SK-N-SH (cell line): ENCODE results near the gene SUGP2. TPM values are rescaled to one million over a fixed set of nuclear protein-coding genes. Genes with fewer than 3 reads are reported as not detected.

Experiments
- CTCF ChIA-PET: fragments of 300-600, 350-600 bp; formaldehyde crosslinking; extraction: SDS; loops from one replicate; lab custom pipeline; 2021; lab: Yijun Ruan, JAX
- POLR2A ChIA-PET: fragments of 350-600 bp; sonication (Branson Sonifier 250); formaldehyde crosslinking; extraction: SDS; loops from one replicate; lab custom pipeline; 2020; ENCODE audit warnings: antibody characterized with exemption, inconsistent platforms; lab: Yijun Ruan, JAX
- DNase-seq: peaks from one replicate; pipeline ENCODE4 v3.0.0; 2012
- H2AFZ ChIP-seq: fragments of 200-600 bp; sonication (generic); 2 replicates; pipeline ENCODE4 v1.8.1; 2016; ENCODE audit warnings: antibody characterized with exemption, mild to moderate bottlenecking, low read depth
- H3F3A ChIP-seq: fragments of 200-600 bp; sonication (generic); replicated peaks from 2 replicates; pipeline ENCODE3; 2016; ENCODE audit warnings: antibody characterized with exemption, mild to moderate bottlenecking; ENCODE audit not compliant: insufficient read depth
- H3K27ac ChIP-seq, 2 experiments: fragments of 200-500 bp in 1 of 2; fragments of 200-600 bp in 1 of 2; sonication (Bioruptor generic) in 1 of 2; sonication (generic), shearing (Covaris generic) in 1 of 2; 2 replicates each; pipeline versions ENCODE4 v1.5.1 to v1.6.1; 2014 to 2016; ENCODE audit warnings: low read depth in 2 of 2, inconsistent platforms in 1 of 2, low read length in 1 of 2, mild to moderate bottlenecking in 1 of 2, mixed read lengths in 1 of 2
- H3K27me3 ChIP-seq: fragments of 200-600 bp; sonication (generic), shearing (Covaris generic); 2 replicates; pipeline ENCODE4 v1.6.1; 2016; ENCODE audit warnings: mixed run types; ENCODE audit not compliant: insufficient read depth
- H3K36me3 ChIP-seq, 2 experiments: fragments of 200-500 bp in 1 of 2; fragments of 200-600 bp in 1 of 2; sonication (Bioruptor generic) in 1 of 2; sonication (generic) in 1 of 2; replicated peaks in 1 of 2; 2 replicates each; pipeline versions ENCODE3 to v1.5.1; 2014 to 2016; ENCODE audit warnings: low read length in 1 of 2, mild to moderate bottlenecking in 1 of 2; ENCODE audit not compliant: insufficient read depth in 2 of 2, control insufficient read depth in 1 of 2
- H3K4me1 ChIP-seq, 2 experiments: fragments of 200-500 bp in 1 of 2; fragments of 200-600 bp in 1 of 2; sonication (Bioruptor generic) in 1 of 2; sonication (generic), shearing (Covaris generic) in 1 of 2; 2 replicates each; pipeline versions ENCODE4 v1.5.1 to v1.6.1; 2014 to 2016; ENCODE audit warnings: low read depth in 1 of 2, low read length in 1 of 2, mixed run types in 1 of 2; ENCODE audit not compliant: insufficient read depth in 2 of 2, control insufficient read depth in 1 of 2
- H3K4me2 ChIP-seq: fragments of 200-600 bp; sonication (generic), shearing (Covaris generic); 2 replicates; pipeline ENCODE4 v1.6.1; 2017; ENCODE audit warnings: mixed run types
- H3K4me3 ChIP-seq, 2 experiments: fragments of 200-500 bp in 1 of 2; fragments of 200-600 bp in 1 of 2; sonication (Bioruptor generic) in 1 of 2; sonication (generic), shearing (Covaris generic) in 1 of 2; 2 replicates each; pipeline versions ENCODE4 v1.5.1 to v1.8.1; 2014 to 2016; ENCODE audit warnings: low read depth in 2 of 2, inconsistent platforms in 1 of 2, low read length in 1 of 2, mild to moderate bottlenecking in 1 of 2, mixed read lengths in 1 of 2, moderate library complexity in 1 of 2
- H3K79me2 ChIP-seq: fragments of 200-600 bp; sonication (generic); 2 replicates; pipeline ENCODE4 v1.8.1; 2017; ENCODE audit warnings: mild to moderate bottlenecking; ENCODE audit not compliant: insufficient read depth
- H3K9ac ChIP-seq: fragments of 200-600 bp; sonication (generic); 2 replicates; pipeline ENCODE4 v1.6.1; 2017; ENCODE audit warnings: mixed run types
- H3K9me2 ChIP-seq: fragments of 200-600 bp; sonication (generic); 2 replicates; pipeline ENCODE4 v1.6.1; 2017; ENCODE audit warnings: mixed run types
- H3K9me3 ChIP-seq: fragments of 200-600 bp; sonication (generic); 2 replicates; pipeline ENCODE4 v1.6.1; 2017; ENCODE audit warnings: mixed run types, mild to moderate bottlenecking, moderate library complexity
- H4K20me1 ChIP-seq: fragments of 200-600 bp; sonication (generic); 2 replicates; pipeline ENCODE4 v1.6.1; 2017; ENCODE audit warnings: mild to moderate bottlenecking, mixed run types; ENCODE audit not compliant: insufficient read depth
- CHD2 ChIP-seq: fragments of 150-350 bp; IDR thresholded peaks from 2 replicates; pipeline ENCODE4 v1.6.1; 2018; ENCODE audit warnings: low read length; ENCODE audit not compliant: partially characterized antibody
- FOXJ3 ChIP-seq: sonication (generic); formaldehyde crosslinking; IDR thresholded peaks from 2 replicates; pipeline ENCODE4 v1.5.1; 2020; ENCODE audit warnings: mild to moderate bottlenecking, missing genetic modification reagents
- GATA2 ChIP-seq: sonication (generic); formaldehyde crosslinking; IDR thresholded peaks from 2 replicates; pipeline ENCODE4 v1.5.0; 2020; ENCODE audit warnings: mild to moderate bottlenecking, missing genetic modification reagents
- MXI1 ChIP-seq: IDR thresholded peaks from 2 replicates; pipeline ENCODE4 v1.6.1; 2012; ENCODE audit warnings: mild to moderate bottlenecking, low read depth, low read length, improper control_type of control experiment
- NFIC ChIP-seq: IDR thresholded peaks from 2 replicates; pipeline ENCODE4 v1.4.0; 2012; ENCODE audit warnings: borderline replicate concordance
- RAD21 ChIP-seq: IDR thresholded peaks from 2 replicates; pipeline ENCODE4 v1.6.1; 2012; ENCODE audit warnings: mild to moderate bottlenecking, low read length
- RXRA ChIP-seq: IDR thresholded peaks from 2 replicates; pipeline ENCODE4 v1.4.0; 2012; ENCODE audit warnings: low read depth, mild to moderate bottlenecking, borderline replicate concordance
- SIN3A ChIP-seq: IDR thresholded peaks from 2 replicates; pipeline ENCODE4 v1.6.1; 2012; ENCODE audit warnings: low read depth, mild to moderate bottlenecking, low read length, moderate library complexity, borderline replicate concordance
- TCF12 ChIP-seq: IDR thresholded peaks from 2 replicates; pipeline ENCODE4 v1.4.0; 2012
- YY1 ChIP-seq: IDR thresholded peaks from 2 replicates; pipeline ENCODE4 v1.4.0; 2012; ENCODE audit warnings: low read depth, mild to moderate bottlenecking
- WGBS: methylation state at CpG from one replicate; pipeline ENCODE4 v1.1.6; 2017; ENCODE audit warnings: low lambda C conversion rate; 5-methylcytosine and 5-hydroxymethylcytosine counted together
- polyA plus RNA-seq, 3 experiments: library from polyadenylated mRNA; depleted of rRNA; stranded (reverse); fragments of >200 nt; gene quantifications; 2 replicates each; pipeline ENCODE4 v1.2.3, GENCODE V29; 2012
- TF ChIP-seq, protein P1 (sequence below): IDR thresholded peaks from 2 replicates; pipeline ENCODE4 v1.6.1; 2012; ENCODE audit warnings: mild to moderate bottlenecking, low read depth, low read length, moderate library complexity
- TF ChIP-seq, protein P2 (sequence below): IDR thresholded peaks from 2 replicates; pipeline ENCODE4 v1.4.0; 2012; ENCODE audit warnings: low read depth
- TF ChIP-seq, protein P3 (sequence below): IDR thresholded peaks from 2 replicates; pipeline ENCODE4; 2012
- TF ChIP-seq, protein P4 (sequence below): IDR thresholded peaks from 2 replicates; pipeline ENCODE4 v1.4.0; 2012; ENCODE audit warnings: low read depth, borderline replicate concordance
- TF ChIP-seq, protein P5 (sequence below): fragments of 150-350 bp; IDR thresholded peaks from 2 replicates; pipeline ENCODE4 v1.6.1; 2016; ENCODE audit warnings: mild to moderate bottlenecking, low read depth, low read length

Gene SUGP2
- polyA plus RNA-seq, 1 of the 3 experiments (the other 2 are of a cell fraction) = 56.3 TPM

DNA sequence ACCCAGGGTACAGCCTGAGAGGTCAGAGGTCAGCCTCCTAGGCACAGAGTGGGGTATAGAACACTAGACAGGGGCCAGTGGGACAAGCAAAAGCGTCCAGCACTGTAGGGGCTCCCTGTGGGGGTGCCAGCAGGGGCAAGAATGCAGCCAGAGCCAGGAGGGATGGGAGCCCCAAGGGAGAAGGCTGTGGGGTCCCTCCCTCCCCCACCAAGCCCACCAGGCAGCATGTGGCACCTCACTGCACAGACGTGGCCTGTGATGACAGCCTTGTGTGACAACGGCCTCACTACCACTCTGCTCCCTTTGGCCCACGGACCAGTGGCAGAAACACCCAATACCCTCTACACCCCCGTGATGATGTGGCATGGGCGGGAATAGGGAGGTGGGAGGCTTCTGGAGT, 10.2 kb upstream of the SUGP2 start:
- TF ChIP-seq MXI1 = no peak
- no peak for TF ChIP-seq CHD2
- TF ChIP-seq RAD21 = no peak
- TF ChIP-seq RXRA = no peak
- TF ChIP-seq, protein P1, sequence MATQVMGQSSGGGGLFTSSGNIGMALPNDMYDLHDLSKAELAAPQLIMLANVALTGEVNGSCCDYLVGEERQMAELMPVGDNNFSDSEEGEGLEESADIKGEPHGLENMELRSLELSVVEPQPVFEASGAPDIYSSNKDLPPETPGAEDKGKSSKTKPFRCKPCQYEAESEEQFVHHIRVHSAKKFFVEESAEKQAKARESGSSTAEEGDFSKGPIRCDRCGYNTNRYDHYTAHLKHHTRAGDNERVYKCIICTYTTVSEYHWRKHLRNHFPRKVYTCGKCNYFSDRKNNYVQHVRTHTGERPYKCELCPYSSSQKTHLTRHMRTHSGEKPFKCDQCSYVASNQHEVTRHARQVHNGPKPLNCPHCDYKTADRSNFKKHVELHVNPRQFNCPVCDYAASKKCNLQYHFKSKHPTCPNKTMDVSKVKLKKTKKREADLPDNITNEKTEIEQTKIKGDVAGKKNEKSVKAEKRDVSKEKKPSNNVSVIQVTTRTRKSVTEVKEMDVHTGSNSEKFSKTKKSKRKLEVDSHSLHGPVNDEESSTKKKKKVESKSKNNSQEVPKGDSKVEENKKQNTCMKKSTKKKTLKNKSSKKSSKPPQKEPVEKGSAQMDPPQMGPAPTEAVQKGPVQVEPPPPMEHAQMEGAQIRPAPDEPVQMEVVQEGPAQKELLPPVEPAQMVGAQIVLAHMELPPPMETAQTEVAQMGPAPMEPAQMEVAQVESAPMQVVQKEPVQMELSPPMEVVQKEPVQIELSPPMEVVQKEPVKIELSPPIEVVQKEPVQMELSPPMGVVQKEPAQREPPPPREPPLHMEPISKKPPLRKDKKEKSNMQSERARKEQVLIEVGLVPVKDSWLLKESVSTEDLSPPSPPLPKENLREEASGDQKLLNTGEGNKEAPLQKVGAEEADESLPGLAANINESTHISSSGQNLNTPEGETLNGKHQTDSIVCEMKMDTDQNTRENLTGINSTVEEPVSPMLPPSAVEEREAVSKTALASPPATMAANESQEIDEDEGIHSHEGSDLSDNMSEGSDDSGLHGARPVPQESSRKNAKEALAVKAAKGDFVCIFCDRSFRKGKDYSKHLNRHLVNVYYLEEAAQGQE = no peak
- no peak for TF ChIP-seq GATA2
- TF ChIP-seq, protein P2, sequence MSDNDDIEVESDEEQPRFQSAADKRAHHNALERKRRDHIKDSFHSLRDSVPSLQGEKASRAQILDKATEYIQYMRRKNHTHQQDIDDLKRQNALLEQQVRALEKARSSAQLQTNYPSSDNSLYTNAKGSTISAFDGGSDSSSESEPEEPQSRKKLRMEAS = no peak
- TF ChIP-seq SIN3A = no peak
- TF ChIP-seq, protein P3, sequence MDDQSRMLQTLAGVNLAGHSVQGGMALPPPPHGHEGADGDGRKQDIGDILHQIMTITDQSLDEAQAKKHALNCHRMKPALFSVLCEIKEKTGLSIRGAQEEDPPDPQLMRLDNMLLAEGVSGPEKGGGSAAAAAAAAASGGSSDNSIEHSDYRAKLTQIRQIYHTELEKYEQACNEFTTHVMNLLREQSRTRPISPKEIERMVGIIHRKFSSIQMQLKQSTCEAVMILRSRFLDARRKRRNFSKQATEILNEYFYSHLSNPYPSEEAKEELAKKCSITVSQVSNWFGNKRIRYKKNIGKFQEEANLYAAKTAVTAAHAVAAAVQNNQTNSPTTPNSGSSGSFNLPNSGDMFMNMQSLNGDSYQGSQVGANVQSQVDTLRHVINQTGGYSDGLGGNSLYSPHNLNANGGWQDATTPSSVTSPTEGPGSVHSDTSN = no peak
- TF ChIP-seq FOXJ3 = no peak
- TF ChIP-seq YY1 = no peak
- TF ChIP-seq, protein P4, sequence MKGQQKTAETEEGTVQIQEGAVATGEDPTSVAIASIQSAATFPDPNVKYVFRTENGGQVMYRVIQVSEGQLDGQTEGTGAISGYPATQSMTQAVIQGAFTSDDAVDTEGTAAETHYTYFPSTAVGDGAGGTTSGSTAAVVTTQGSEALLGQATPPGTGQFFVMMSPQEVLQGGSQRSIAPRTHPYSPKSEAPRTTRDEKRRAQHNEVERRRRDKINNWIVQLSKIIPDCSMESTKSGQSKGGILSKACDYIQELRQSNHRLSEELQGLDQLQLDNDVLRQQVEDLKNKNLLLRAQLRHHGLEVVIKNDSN = no peak
- TF ChIP-seq, protein P5, sequence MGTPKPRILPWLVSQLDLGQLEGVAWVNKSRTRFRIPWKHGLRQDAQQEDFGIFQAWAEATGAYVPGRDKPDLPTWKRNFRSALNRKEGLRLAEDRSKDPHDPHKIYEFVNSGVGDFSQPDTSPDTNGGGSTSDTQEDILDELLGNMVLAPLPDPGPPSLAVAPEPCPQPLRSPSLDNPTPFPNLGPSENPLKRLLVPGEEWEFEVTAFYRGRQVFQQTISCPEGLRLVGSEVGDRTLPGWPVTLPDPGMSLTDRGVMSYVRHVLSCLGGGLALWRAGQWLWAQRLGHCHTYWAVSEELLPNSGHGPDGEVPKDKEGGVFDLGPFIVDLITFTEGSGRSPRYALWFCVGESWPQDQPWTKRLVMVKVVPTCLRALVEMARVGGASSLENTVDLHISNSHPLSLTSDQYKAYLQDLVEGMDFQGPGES = no peak
- TF ChIP-seq NFIC = no peak
- no peak for TF ChIP-seq TCF12
- Histone ChIP-seq H3K27ac (no peak overlapping the region), H4K20me1 (no peaks in the 10 kb centered on the region), H3K9me3 (no peaks in the 10 kb centered on the region), H3K9ac (no peak overlapping the region), H3F3A (no peaks in the 10 kb centered on the region), H3K4me1 (no peaks in the 10 kb centered on the region), H3K4me2 (no peak overlapping the region), H3K4me3 (no peak overlapping the region), H3K36me3 (peaks cover 5 to 15% of the 10 kb centered on the region in 2 experiments), H3K79me2 (peaks cover 33% of the 10 kb centered on the region), H3K27me3 (no peaks in the 10 kb centered on the region), H3K9me2 (no peaks in the 10 kb centered on the region), H2AFZ (no peak overlapping the region)
- ChIA-PET CTCF (interaction anchor here (1.3 kb wide), 1 partner anchor 72 kb away, joined by 3 read pairs; no protein-coding TSS in a partner anchor), POLR2A (no interaction called here)
- 87% methylated on average over 4 of the region's 6 CpGs for WGBS
- DNase-seq = no peak
